Measurements from ENCODE around the gene CHMP1A. TPM values are rescaled to one million over a fixed set of nuclear protein-coding genes. Genes with fewer than 3 reads are reported as not detected.

CHMP1A gene
- polyA plus RNA-seq, 1 donor (not counting 4 experiments of a cell fraction or from before 2014, with no cell fraction given): 64.1 TPM

GRCh38 chr16:89656435-89657121 lies 930 bp downstream of the CHMP1A start:
- Histone ChIP-seq H3K9ac (ENCODE audit: control insufficient read depth, extremely low read depth, insufficient read depth, low read length) (peak overlapping the region; percentile 91), H3K9me3 (ENCODE audit: control insufficient read depth, low read depth, low read length) (no peaks in the 10 kb centered on the region), H3K9me1 (ENCODE audit: control insufficient read depth, extremely low read depth, insufficient read depth, low read length) (no peaks in the 10 kb centered on the region), H3K79me2 (ENCODE audit: control insufficient read depth, insufficient read depth, low read length) (peaks cover 72% of the 10 kb centered on the region), H3K4me3 (ENCODE audit: control insufficient read depth in 2 of 3, extremely low read depth in 1 of 3, insufficient read depth in 2 of 3, low read depth in 1 of 3, low read length in 3 of 3) (peak overlapping the region; percentile 78 to 99 (median 96)), H3K36me3 (ENCODE audit: control insufficient read depth in 2 of 2, extremely low read depth in 1 of 2, insufficient read depth in 2 of 2, low read length in 2 of 2) (peaks cover 15 to 31% of the 10 kb centered on the region in 2 experiments), H3K27me3 (ENCODE audit: control insufficient read depth, extremely low read depth, insufficient read depth, low read length) (no peaks in the 10 kb centered on the region), H3K4me1 (ENCODE audit: control insufficient read depth, extremely low read depth, insufficient read depth, low read length) (peaks cover 13% of the 10 kb centered on the region), H3K4me2 (ENCODE audit: control insufficient read depth, extremely low read depth, insufficient read depth, low read depth, low read length) (peak overlapping the region; percentile 86), H3K27ac (ENCODE audit: control insufficient read depth, insufficient read depth, low read length) (peak overlapping the region; percentile 70), H2AFZ (ENCODE audit: control insufficient read depth, low read length) (no peak overlapping the region), H4K20me1 (ENCODE audit: control insufficient read depth, extremely low read depth, insufficient read depth, low read length) (peaks cover 3% of the 10 kb centered on the region)
- TF ChIP-seq EZH2 (IDR thresholded peaks at IDR 0.05; ENCODE audit: low read length): no peak
- TF ChIP-seq CTCF (optimal IDR thresholded peaks at IDR 0.05 in 1 of 3, IDR thresholded peaks at IDR 0.05 in 1 of 3, conservative IDR thresholded peaks at IDR 0.05 in 1 of 3; ENCODE audit: extremely low read depth in 1 of 3, insufficient read depth in 2 of 3, low read length in 3 of 3): no peak
- dilution Hi-C loops (cut with MboI; ENCODE audit: extremely low pct_ligation_motif_present, low sequenced_read_pairs): no loop called here
- no peak for FAIRE-seq
- no peak for DNase-seq (ENCODE audit: low read depth, low spot score)

GRCh38 chr16:89655062-89655643 lies 2.4 kb downstream of the CHMP1A start:
- H3K9me3 ChIP-seq (ENCODE audit: control insufficient read depth, low read depth, low read length): no peaks in the 10 kb centered on the region
- DNase-seq (ENCODE audit: low read depth, low spot score) (no peak), FAIRE-seq (no peak)
- peaks cover 12 to 20% of the 10 kb centered on the region in 2 experiments for H3K36me3 ChIP-seq (ENCODE audit: control insufficient read depth in 2 of 2, extremely low read depth in 1 of 2, insufficient read depth in 2 of 2, low read length in 2 of 2)
- no peaks in the 10 kb centered on the region for H3K27me3 ChIP-seq (ENCODE audit: control insufficient read depth, extremely low read depth, insufficient read depth, low read length)
- H3K4me3 ChIP-seq (ENCODE audit: control insufficient read depth in 2 of 3, extremely low read depth in 1 of 3, insufficient read depth in 2 of 3, low read depth in 1 of 3, low read length in 3 of 3): no peak overlapping the region
- H3K79me2 ChIP-seq (ENCODE audit: control insufficient read depth, insufficient read depth, low read length): peaks cover 70% of the 10 kb centered on the region
- no peaks in the 10 kb centered on the region for H3K9me1 ChIP-seq (ENCODE audit: control insufficient read depth, extremely low read depth, insufficient read depth, low read length)
- H3K27ac ChIP-seq (ENCODE audit: control insufficient read depth, insufficient read depth, low read length): no peak overlapping the region
- peaks cover 3% of the 10 kb centered on the region for H4K20me1 ChIP-seq (ENCODE audit: control insufficient read depth, extremely low read depth, insufficient read depth, low read length)
- peaks cover 13% of the 10 kb centered on the region for H3K4me1 ChIP-seq (ENCODE audit: control insufficient read depth, extremely low read depth, insufficient read depth, low read length)
- no peak overlapping the region for H2AFZ ChIP-seq (ENCODE audit: control insufficient read depth, low read length)
- dilution Hi-C loops (cut with MboI; ENCODE audit: extremely low pct_ligation_motif_present, low sequenced_read_pairs): no loop called here
- TF ChIP-seq EZH2 (IDR thresholded peaks at IDR 0.05; ENCODE audit: low read length) (no peak), CTCF (optimal IDR thresholded peaks at IDR 0.05 in 1 of 3, IDR thresholded peaks at IDR 0.05 in 1 of 3, conservative IDR thresholded peaks at IDR 0.05 in 1 of 3; ENCODE audit: extremely low read depth in 1 of 3, insufficient read depth in 2 of 3, low read length in 3 of 3) (no peak)
- H3K9ac ChIP-seq (ENCODE audit: control insufficient read depth, extremely low read depth, insufficient read depth, low read length): no peak overlapping the region
- H3K4me2 ChIP-seq (ENCODE audit: control insufficient read depth, extremely low read depth, insufficient read depth, low read depth, low read length): no peak overlapping the region
